NCI-H446 treated with DMSO at 0.1 percent for 48 hours (cell line): Measurements from ENCODE around the gene MYO3B.
A peak's percentile ranks its signal among the peaks of the same experiment; 100 is the strongest.
"Not testable (repeated sequence)": the region's sequence is repeated elsewhere in the genome, so short reads cannot be mapped to it uniquely, and the experiment has no call there.

Experiments used
- DNase-seq: peaks from one replicate; lab custom pipeline; 2025; lab: John Stamatoyannopoulos, UW

MYO3B gene

DNA sequence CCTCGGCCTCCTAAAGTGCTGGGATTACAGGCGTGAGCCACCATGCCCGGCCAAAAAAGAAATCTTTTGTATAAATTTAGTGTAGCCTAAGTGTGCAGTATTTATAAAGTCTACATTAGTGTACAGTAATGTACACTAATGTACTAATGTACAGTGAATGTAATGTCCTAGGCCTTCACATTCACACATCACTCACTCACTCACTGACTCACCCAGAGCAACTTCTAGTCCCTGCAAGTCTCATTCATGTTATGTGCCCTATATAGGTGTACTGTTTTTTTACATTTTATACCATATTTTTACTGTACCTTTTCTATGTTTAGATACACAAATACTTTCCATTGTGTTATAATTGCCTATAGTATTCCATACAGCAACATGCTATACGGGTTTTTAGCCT, 254.9 kb downstream of the MYO3B start:
- DNase-seq, result no peak

DNA sequence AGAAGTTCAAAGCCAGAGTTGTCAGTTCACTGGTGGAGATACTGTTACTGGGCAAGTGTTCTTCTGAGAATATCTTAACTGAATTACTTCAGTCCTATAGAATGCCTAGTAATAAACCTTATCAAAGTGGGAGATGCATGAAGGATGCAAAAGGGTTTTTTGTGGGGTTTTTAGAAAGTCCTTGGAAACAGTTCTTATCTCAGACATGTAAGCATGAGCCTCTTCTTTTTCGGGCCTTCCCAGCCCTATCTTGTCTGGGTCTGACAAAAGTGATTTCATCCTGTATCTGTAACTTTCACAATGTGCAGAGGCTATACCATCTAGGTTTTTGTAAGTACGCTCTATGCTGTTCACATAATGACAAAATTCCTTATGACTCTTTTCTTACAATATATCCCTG, 255.5 kb downstream of the MYO3B start:
- no peak for DNase-seq

DNA sequence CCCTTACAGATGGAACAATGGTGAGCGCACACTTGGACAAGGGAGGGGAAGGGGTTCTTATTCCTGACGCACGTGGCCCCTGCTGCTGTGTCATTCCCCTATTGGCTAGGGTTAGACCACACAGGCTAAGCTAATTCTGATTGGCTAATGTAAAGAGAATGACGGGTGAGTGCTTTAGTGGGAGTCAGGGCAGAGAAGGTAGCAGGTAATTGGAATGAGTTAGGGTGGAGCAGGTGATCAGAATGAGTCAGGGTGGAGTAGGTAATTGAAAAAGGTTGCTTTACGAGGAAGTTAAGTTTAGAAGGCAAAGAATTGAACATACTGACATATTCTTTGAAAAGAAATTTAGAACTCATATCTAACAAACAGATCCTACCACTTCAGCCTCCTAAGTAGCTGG, 256.4 kb downstream of the MYO3B start:
- DNase-seq, result not testable (repeated sequence)

DNA sequence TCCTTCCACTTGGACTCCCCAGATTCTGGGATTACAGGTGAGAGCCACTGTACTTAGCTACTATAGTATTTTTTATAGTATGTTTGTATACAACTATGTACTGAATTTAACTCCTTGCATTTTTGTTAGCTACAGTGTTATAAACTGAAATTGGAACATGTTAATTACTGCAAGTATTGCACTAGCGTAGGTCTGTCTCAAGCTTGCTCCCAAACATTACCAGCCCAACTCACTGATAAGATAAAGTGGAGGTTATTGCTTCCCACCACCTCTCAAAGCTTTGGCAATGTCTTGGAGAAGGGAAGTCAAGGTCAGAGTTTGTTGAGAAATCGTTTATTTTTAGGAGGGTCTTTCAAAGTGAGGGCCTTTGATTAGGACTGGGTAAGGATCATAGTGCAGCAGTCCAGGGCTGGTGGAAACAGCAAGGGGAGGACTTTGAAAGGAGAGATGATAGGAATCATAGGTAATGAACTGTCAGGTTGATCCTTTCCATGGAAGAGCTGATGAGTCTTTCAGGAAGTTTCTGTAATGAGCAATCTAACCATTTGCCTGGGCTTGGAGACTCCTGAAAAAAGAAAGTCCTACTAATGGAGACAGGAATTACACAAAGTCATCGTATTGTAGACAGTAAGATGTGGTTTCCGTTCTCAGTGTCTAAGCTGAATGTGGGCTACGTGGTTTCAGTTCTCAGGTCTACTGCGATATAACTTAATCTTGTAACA, 257.1 kb downstream of the MYO3B start:
- DNase-seq, result no peak

DNA sequence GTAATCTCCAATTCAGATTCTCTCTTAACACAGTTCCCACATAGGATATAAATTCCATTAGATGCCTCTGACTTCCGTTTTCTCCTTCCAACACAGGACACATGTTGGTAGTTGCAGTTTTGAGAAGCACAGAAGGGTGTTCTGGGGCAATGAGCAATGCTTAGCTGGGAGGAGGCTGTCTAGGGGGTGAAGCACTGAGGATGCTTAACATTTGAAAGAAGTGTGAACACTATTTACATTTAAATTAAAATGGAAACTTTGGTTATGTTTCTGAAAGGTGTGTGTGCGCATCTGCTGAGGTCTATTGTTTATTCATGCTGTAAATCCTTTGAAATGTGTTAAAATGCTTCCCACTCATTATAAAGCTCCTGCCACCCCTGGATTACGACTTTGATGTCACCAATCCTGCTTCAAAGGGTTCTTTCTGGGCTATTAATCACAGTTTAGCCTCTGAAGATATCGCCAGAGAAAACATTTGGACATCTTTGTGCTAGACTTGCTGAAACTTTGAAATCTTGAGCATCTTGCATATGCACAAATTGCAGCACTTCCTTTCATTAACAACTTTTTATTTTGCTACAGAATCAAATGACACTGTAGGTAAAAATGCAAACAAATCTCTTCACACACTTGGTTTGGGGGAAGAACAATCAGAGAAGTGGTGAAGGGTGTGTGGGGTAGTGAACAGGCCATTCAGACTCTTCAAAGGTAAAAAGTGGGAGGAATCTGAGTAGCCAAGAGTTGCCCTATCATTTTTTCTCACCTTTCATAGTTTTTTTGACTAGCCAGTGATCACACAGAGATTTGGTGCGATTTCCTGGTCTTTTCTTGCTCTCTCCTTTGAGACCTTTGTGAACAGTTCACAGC, 258.4 kb downstream of the MYO3B start:
- DNase-seq, result no peak

DNA sequence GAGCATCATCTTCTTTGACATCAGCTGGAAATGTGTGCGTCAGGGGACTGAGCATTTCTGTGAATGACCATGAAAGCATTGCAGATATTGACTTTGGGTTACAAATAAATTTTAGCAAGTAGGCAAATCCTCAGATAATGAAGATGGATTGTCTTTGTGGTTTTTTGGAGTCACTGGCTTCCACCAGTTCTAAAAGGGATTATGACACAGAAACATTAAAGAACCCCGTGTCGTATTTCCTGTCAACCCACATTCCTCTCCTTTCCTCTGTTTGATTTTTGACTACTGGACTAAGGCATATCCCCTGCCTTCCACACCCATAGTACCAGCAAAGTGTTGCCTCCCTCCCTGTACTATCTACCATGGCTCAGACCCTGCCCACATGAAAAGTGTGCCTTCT, 268.1 kb downstream of the MYO3B start:
- no peak for DNase-seq

DNA sequence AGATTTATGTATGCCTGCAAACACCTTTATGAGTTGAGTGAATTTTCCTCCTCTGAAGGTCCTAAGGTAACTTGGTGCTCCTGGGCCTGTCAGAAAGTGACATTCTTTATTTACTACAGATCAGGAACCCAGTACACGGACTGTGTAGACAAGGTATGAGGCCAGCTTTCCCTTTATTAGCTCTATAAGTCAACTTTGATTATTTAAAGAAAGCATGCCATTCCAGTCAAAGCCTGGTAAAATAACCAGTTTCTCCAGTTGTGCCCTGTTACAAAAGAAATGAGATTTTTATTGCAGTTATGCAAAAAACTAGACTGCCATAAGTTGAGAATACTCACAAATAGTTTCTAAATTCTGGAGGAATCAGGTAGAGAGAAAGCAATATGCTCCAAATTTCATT, 271.1 kb downstream of the MYO3B start:
- DNase-seq, result no peak

DNA sequence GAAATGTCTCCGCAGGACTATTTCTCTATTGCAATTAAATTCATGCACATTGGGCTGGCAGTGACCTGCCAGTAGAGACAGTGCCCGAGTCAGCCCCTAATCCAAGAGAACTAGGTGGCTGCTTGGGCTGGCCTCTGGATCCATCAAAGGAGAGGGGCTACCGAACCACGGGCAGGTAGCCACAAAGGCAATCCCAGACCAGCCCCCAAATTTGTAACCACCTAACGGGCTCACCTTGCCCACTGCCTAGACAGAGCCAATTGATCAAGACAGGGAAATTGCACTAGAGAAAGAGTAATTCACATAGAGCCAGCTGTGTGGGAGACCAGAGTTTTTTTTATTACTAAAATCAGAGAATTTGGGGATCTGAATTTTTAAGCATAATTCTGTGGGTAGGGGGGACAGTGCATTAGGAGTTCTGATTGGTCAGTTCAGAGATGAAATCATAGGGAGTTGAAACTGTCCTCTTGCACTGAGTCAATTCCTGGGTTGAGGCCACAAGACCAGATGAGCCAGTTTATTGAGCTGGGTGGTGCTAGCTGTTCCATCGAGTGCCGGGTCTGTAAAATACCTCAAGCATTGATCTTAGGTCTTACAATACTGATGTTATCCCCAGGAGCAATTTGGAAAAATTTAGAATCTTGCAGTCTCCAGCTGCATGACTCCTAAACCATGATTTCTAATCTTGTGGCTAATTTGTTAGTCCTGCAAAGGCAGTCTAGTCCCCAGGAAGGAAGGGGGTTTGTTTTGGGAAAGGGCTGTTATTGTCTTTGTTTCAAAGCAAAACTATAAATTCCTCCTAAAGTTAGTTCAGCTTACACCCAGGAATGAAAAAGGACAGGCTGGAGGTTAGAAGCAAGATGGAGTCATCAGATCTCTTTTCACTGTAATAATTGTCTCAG, 276.8 kb downstream of the MYO3B start:
- DNase-seq, result no peak

DNA sequence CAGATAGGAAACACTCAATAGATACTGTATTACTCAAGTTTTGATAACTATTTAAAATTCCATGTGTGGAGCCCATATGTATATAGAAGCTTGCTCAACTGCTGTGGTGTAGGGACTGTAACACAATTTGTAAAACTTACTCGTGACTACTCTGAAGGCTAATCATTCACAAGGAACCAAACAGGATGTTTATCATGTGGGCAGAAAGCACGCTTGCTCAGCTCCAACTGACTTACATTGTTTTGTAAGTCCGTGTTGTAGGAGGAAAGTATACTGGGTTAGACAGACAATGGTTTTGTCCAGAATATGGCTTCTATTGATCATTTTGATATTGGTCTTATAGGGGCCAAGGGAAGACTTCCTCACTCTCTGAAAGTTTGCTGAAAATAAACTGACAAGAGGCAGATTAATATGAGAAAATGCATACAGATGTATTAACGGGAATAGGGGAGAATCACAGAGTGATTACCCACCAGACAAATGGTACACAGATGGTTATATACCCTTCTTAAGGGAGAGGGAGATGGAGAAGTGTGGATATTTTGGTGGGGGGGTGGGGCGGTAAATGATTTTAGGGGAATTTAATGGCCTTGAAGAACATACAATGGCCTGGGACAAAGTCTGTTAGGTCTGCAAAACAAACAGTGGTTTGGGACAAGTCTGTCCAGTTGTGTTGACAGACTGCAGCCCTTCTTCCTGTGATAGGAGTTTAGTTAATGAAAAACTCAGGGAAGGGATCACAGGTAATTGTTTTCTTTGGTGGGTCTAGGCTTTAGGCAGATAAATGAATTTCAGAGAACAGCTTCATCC, 277.9 kb downstream of the MYO3B start:
- no peak for DNase-seq

DNA sequence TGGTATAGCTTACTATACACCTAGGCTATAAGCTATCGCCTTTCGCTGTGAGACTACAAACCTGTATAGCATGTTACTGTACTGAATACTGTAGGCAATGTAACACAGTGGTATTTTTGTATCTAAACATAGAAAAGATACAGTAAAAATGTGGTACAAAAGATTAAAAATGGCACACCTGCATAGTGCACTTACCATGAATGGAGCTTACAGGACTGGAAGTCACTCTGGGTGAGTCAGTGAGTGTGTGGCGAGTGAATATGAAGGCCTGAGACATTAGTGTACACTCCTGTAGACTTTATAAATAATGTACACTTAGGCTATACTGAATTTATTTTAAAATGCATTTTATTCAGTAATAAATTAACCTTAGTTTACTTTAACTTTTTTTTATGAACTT, 279.0 kb downstream of the MYO3B start:
- no peak for DNase-seq

DNA sequence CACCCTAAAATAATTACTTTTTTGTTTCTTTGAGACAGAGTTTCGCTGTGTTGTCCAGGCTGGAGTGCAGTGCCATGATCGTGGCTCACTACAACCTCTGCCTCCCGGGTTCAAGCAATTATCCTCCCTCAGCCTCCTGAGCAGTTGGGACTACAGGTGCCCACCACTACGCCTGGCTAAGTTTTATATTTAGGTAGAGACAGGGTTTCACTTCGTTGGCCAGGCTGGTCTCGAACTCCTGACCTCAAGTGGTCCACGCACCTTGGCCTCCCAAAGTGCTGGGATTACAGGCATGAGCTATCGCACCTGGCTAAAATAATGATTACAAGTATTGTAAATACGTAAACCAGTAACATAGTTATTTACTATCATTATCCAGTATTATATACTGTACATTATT, 279.8 kb downstream of the MYO3B start:
- DNase-seq, result no peak

DNA sequence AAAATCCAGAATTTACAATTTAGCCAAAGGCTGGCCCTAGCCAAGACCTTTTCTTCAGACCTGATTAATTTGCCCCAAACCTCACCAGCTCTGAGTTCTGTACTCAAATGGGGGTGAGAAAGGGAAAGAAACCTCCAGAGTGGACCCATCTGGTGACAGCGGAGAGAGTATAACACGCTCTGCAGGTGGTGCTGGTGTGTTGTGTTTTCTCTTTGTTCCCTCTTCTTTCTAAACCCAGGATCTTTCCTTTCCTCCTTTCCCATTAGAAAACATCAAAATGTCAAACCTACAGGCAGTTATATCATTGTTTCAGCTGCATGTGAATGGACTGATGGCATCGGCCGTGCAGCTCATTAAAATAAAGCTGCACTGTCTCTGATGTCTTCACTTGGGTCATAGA, 283.9 kb downstream of the MYO3B start:
- DNase-seq, result no peak

DNA sequence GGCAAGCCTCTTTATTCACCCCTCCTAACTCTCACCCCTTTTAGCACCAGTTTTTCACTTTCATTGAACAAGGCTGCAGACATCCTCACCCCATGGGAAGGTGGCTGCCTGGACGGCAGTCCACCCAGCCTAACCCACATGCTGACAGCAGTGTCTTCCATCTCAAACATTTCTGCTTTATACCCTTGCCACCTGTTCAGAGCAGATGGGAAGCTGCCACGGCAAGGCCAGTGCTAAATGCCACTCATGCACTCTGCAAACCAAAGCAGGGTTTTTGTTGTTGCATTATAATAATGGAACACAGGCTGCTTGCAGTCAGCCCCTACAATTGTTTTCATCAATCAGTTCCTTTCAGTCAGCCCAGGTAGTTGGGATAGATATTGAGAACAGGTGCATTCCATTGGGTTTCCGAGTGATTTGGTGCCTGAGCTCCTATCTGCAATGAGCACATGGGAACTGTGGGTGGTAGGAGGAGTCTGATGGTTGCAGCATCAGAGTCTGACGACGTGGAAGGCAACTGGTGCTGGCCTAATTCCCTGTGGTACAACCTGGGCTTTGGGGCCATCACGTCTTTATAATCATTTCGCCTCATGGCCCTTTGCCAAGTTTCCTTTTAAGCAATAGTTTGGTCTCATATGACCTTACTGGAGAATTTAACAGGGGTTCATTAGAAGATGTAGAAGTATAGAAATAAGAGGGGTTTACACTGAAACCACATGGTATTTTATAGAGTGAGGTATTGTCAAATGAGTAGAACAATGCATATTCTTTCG, 284.7 kb downstream of the MYO3B start:
- no peak for DNase-seq

DNA sequence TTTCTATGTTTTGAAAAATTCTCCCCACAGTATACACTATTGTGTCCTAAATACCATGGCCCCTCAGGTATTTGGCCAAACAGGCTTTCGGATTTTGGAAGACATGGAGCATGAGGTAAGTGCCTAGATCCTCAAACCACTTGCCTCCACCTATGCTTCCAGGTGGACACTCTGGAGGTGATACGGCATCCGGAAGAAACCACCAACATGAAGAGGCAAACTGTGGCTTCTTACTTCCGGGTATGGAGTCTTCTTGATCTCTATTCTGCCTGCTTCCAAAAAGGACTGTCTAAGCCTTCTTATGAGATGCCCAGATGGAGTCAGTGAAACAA, 285.2 kb downstream of the MYO3B start:
- no peak for DNase-seq

DNA sequence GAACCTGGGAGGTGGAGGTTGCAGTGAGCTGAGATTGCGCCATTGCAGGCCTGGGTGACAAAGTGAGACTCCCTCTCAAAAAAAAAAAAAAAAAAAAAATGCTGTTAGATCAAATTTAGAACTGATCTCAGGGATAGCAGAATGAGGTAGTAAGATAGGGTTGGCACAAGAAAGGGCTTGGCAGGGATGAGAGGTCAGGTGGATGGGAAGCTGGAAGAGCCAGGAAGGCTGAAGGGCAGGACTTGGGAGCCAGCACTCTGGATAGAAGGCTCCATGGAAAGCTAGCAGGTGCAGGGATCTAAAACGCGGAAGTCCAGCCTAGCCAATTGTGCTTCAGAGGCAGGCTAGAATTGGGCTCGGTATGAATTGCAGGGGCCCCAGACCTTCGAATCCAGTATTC, 286.3 kb downstream of the MYO3B start:
- no peak for DNase-seq

DNA sequence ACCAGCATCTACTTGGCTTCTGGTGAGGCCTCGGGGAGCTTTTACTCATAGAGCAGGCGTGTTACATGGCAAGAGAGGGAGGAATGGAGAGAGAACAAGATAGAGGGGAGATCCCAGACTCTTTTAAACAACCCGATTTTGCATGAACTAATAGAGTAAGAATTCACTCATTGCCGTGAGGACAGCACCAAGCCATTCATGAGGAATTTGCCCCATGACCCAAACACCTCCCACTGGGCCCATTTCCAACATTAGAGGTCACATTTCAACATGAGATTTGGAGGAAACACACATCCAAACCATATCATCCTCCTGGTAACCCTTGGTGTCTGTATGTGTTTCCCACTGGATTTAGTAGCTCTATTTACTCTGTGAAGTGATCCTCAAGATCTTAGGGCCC, 287.3 kb downstream of the MYO3B start:
- no peak for DNase-seq

DNA sequence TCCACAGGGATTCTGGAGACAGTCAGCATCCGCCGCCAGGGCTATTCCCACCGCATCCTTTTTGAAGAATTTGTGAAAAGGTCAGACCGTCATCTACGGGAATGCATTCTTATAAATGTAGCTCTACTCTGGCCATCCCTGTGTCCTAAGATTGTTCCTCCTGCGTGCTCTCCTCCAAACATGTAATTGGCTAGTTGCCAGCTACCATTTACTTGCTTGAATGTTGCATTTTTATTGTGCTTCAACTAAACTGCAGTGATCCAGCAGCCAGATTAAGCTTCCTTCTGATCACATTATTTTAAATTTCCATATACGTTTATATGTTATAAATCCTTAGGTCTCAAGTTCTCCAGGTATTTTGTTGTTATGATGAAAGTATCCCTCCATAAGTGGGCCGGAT, 288.7 kb downstream of the MYO3B start:
- DNase-seq, result no peak

DNA sequence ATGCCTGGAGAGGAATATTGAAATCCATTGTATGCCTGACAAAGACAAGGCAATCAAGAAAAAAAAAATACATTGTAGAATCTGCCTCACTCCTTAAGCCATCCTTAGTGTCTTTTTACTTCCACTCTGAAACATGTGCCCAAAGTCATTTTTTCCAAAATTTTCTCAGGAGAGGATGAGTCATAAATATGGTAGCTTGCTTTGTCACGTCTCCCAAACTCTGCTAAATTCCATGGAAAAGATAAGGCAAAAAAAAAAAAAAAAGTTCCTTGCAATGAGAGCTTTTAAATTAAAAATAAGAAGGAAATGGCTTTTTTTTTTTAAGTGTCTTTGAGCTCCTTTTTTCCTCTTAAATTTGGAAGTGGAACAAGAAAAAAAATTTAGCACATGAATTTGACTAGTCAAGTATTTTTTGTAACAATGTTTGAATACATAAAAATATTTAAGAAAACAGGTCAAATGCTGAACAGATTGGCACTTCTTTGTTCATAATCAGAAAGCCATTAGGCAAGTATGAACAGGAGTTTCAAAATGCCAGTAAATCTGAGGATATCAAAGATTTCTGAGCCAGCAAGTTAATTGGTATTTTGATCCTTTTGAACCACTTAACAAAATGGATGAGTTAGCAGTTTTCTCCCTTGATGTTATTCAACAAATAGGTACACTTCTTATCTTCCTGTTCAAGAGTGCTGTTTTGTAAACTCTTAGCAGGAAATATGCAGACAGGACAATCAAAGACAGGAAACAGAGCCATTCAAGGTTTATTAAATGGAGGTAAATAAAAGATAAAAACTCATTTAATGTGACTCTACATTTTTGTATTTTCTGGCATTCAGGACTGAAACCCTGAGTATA, 289.8 kb downstream of the MYO3B start:
- DNase-seq, result peak; percentile 50

DNA sequence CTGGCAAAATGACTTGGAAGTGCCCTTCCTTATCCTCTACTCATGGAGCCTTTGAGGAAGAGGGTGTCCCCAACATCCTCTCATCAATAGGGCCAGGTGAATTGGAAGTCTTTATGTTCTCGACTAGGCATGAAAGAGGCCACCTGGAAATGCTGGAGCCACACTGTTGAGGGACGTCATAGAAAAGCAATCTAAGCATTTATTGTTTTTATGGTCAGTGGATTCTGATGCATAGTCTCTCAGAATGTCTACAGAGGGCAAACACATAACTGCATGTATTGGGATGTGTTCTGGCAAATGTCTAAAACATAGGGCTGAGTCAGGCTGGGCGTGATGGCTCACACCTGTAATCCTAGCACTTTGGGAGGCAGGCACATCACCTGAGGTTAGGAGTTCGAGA, 290.6 kb downstream of the MYO3B start:
- DNase-seq, result no peak

DNA sequence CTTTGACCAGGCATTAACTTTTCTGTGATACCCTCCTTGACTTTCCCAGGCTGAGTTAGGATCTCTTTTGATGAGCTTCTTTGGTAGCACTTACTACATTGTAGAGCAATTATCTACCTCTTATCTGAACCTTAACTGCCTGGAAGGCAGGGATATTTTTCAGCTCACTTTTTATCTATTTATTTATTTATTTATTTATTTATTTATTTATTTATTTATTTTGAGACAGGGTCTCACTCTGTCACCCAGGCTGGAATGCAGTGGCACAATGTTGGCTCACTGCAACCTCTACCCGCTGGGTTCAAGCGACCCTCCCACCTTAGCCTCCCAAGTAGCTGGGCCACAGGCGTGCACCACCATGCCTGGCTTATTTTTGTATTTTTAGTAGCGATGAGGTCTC, 294.6 kb downstream of the MYO3B start:
- DNase-seq, result not testable (repeated sequence)
